ENCODE data around the gene GNAO1. TPM values are rescaled to one million over a fixed set of nuclear protein-coding genes. Genes with fewer than 3 reads are reported as not detected.

The GNAO1 gene
- total and polyA plus RNA-seq, 9 of the 15 experiments (the other 6 are each of a cell fraction or from before 2014, with no cell fraction given), result 0.07 to 0.42 (median 0.08) TPM; not detected in 5

- TF ChIP-seq ZNF3 (CRISPR knock-in tag; IDR thresholded peaks at IDR 0.05), result no peak
- TF ChIP-seq ZNF592 (IDR thresholded peaks at IDR 0.05), result no peak
- TF ChIP-seq PYGO2 (tag; IDR thresholded peaks at IDR 0.05), result no peak
- no peak for TF ChIP-seq ZNF445 (CRISPR knock-in tag; IDR thresholded peaks at IDR 0.05; ENCODE audit: low read depth)
- peak; percentile 91 for TF ChIP-seq PKNOX1 (IDR thresholded peaks at IDR 0.05)
Observed at GRCh38 chr16:56355786-56356275, 164.5 kb downstream of the GNAO1 start (continued).
